Endothelial cell of umbilical vein (primary cell): ENCODE results near the gene MBD3. TPM values are rescaled to one million over a fixed set of nuclear protein-coding genes. Genes with fewer than 3 reads are reported as not detected.
"Not testable (repeated sequence)": the region's sequence is repeated elsewhere in the genome, so short reads cannot be mapped to it uniquely, and the experiment has no call there.

Source experiments
- BruUV-seq: library from RNA; stranded (reverse); fragments of 400-500 nt; replicated peaks from 2 replicates; lab custom pipeline; 2021; lab: Mats Ljungman, UMichigan
- CTCF ChIA-PET: fragments of 300-600, 350-600 bp; sonication (Branson Sonifier 250); formaldehyde crosslinking; loops from one replicate; lab custom pipeline; 2021; ENCODE audit warnings: antibody characterized with exemption, inconsistent platforms; lab: Charles Lee
- POLR2A ChIA-PET: fragments of 300-600, 350-600 bp; sonication (Branson Sonifier 250); formaldehyde crosslinking; loops from one replicate; lab custom pipeline; 2021; ENCODE audit warnings: antibody characterized with exemption, inconsistent platforms; lab: Charles Lee
- DNase-seq: peaks from one replicate; pipeline ENCODE4 v3.0.0-alpha.2; 2011; ENCODE audit warnings: low read depth, low spot score
- FAIRE-seq: peaks from 2 replicates; lab custom pipeline; 2011; peaks lifted over from hg19 to GRCh38; lab: Jason Lieb, UNC
- H2AFZ ChIP-seq: 2 replicates; pipeline ENCODE4 v1.6.0; 2012; ENCODE audit warnings: low read depth, low read length, control low read depth, inconsistent platforms
- H3K27ac ChIP-seq: 2 replicates; pipeline ENCODE4 v1.5.1; 2011; ENCODE audit warnings: low read depth, mild to moderate bottlenecking, control low read depth, low read length, moderate library complexity; ENCODE audit not compliant: insufficient read depth
- H3K27me3 ChIP-seq, 2 experiments: 2 replicates each; pipeline versions ENCODE4 v1.6.0 to v1.6.1; 2011; ENCODE audit warnings: low read length in 2 of 2, mixed read lengths in 1 of 2; ENCODE audit not compliant: control insufficient read depth in 2 of 2, insufficient read depth in 2 of 2
- H3K36me3 ChIP-seq, 2 experiments: 2 replicates in 1 of 2; 3 replicates in 1 of 2; pipeline ENCODE4 v1.5.1; 2011; ENCODE audit warnings: low read length in 2 of 2, mild to moderate bottlenecking in 1 of 2, moderate library complexity in 1 of 2; ENCODE audit not compliant: control insufficient read depth in 2 of 2, insufficient read depth in 2 of 2; ENCODE audit errors: extremely low read depth in 1 of 2
- H3K4me1 ChIP-seq: 3 replicates; pipeline ENCODE4 v1.5.1; 2011; ENCODE audit warnings: mild to moderate bottlenecking, low read length; ENCODE audit not compliant: control insufficient read depth, insufficient read depth; ENCODE audit errors: extremely low read depth
- H3K4me2 ChIP-seq: 2 replicates; pipeline ENCODE4 v1.6.1; 2011; ENCODE audit warnings: low read length, control low read depth, mixed read lengths; ENCODE audit not compliant: insufficient read depth
- H3K4me3 ChIP-seq, 3 experiments: fragments of 200-600 bp in 1 of 3; sonication (generic), shearing (Covaris generic) in 1 of 3; replicated peaks in 1 of 3; 2 replicates each; pipeline ENCODE4 v1.5.1; 2011 to 2016; ENCODE audit warnings: control low read depth in 3 of 3, low read length in 3 of 3, mild to moderate bottlenecking in 2 of 3, inconsistent platforms in 1 of 3, low read depth in 1 of 3, moderate library complexity in 1 of 3; ENCODE audit not compliant: insufficient read depth in 1 of 3
- H3K79me2 ChIP-seq: 2 replicates; pipeline ENCODE4 v1.6.0; 2012; ENCODE audit warnings: low read length, inconsistent platforms; ENCODE audit not compliant: control insufficient read depth, insufficient read depth
- H3K9ac ChIP-seq: replicated peaks from 2 replicates; pipeline ENCODE3; 2011; ENCODE audit warnings: low read length, control low read depth; ENCODE audit not compliant: insufficient read depth; ENCODE audit errors: extremely low read depth
- H3K9me1 ChIP-seq: replicated peaks from 3 replicates; pipeline ENCODE4 v1.6.0; 2011; ENCODE audit warnings: mild to moderate bottlenecking, low read length; ENCODE audit not compliant: control insufficient read depth, insufficient read depth; ENCODE audit errors: extremely low read depth
- H3K9me3 ChIP-seq: replicated peaks from 2 replicates; pipeline ENCODE4 v1.5.1; 2012; ENCODE audit warnings: low read length, inconsistent platforms; ENCODE audit not compliant: control insufficient read depth, insufficient read depth
- H4K20me1 ChIP-seq: replicated peaks from 2 replicates; pipeline ENCODE3; 2011; ENCODE audit warnings: mild to moderate bottlenecking, low read length; ENCODE audit not compliant: control insufficient read depth, insufficient read depth; ENCODE audit errors: extremely low read depth
- EZH2 ChIP-seq: IDR thresholded peaks from 2 replicates; pipeline ENCODE4 v1.6.1; 2012; ENCODE audit warnings: borderline replicate concordance, low read depth, mild to moderate bottlenecking, moderate library complexity, low read length, inconsistent platforms; ENCODE audit not compliant: severe bottlenecking
- FOS ChIP-seq: IDR thresholded peaks from 2 replicates; pipeline ENCODE4 v1.6.1; 2011; ENCODE audit warnings: mild to moderate bottlenecking, low read length, moderate library complexity, borderline replicate concordance; ENCODE audit not compliant: insufficient read depth
- GATA2 ChIP-seq: IDR thresholded peaks from 2 replicates; pipeline ENCODE4 v1.7.0; 2011; ENCODE audit warnings: low read depth, mild to moderate bottlenecking, moderate library complexity, mixed read lengths, low read length; ENCODE audit not compliant: insufficient read length, insufficient read depth
- JUN ChIP-seq: IDR thresholded peaks from 2 replicates; pipeline ENCODE4 v1.6.1; 2011; ENCODE audit warnings: borderline replicate concordance, low read depth; ENCODE audit not compliant: insufficient read length, insufficient read depth
- MYC ChIP-seq: IDR thresholded peaks from one replicate; pipeline ENCODE4 v1.6.1; 2011; ENCODE audit warnings: mild to moderate bottlenecking, low read depth, low read length
- POLR2A ChIP-seq: IDR thresholded peaks from 2 replicates; pipeline ENCODE4 v1.6.1; 2012; ENCODE audit warnings: low read depth, mild to moderate bottlenecking, control low read depth, low read length
- POLR2AphosphoS5 ChIP-seq: IDR thresholded peaks from 2 replicates; pipeline ENCODE4 v1.6.1; 2012; ENCODE audit warnings: low read depth, mild to moderate bottlenecking, control low read depth, low read length, moderate library complexity; ENCODE audit not compliant: insufficient read depth
- dilution Hi-C: fragments of 300-500 bp; cut with MboI; formaldehyde crosslinking; loops from one replicate; pipeline ENCODE4 v1.15.0; 2019; ENCODE audit warnings: low sequenced_read_pairs; ENCODE audit not compliant: extremely low pct_ligation_motif_present
- intact Hi-C: fragments of 100-400 bp; cut with micrococcal nuclease; formaldehyde crosslinking; loops from one replicate; pipeline ENCODE4 v1.10.0; 2022
- polyA plus RNA-seq, 4 experiments: library from polyadenylated mRNA; depleted of rRNA in 3 of 4; stranded (reverse) in 3 of 4; unstranded in 1 of 4; fragments of >200 nt; gene quantifications; 2 replicates each; pipeline versions ENCODE4 v1.2.1 to v1.2.3, GENCODE V29; 2011 to 2012; ENCODE audit warnings: missing spikeins in 1 of 4
- total RNA-seq: library from RNA; stranded (reverse); gene quantifications from 2 replicates; pipeline ENCODE4 v1.2.3, GENCODE V29; 2021
- TF ChIP-seq, protein P1 (sequence below), 2 donors: IDR thresholded peaks; 1 replicate in 1 of 2; 2 replicates in 1 of 2; pipeline ENCODE4 v1.5.1; 2011; ENCODE audit warnings: low read length in 2 of 2, mild to moderate bottlenecking in 2 of 2, moderate library complexity in 2 of 2, control low read depth in 1 of 2, inconsistent platforms in 1 of 2, low read depth in 1 of 2; ENCODE audit not compliant: insufficient read depth in 1 of 2; ENCODE audit errors: extremely low read depth in 1 of 2
- TF ChIP-seq, protein P2 (sequence below): IDR thresholded peaks from 2 replicates; pipeline ENCODE4 v1.6.1; 2011; ENCODE audit not compliant: insufficient read depth, insufficient read length

Gene MBD3
- total and polyA plus RNA-seq, 2 donors (not counting 3 experiments of a cell fraction or from before 2014, with no cell fraction given): 96.8 to 120 TPM

DNA sequence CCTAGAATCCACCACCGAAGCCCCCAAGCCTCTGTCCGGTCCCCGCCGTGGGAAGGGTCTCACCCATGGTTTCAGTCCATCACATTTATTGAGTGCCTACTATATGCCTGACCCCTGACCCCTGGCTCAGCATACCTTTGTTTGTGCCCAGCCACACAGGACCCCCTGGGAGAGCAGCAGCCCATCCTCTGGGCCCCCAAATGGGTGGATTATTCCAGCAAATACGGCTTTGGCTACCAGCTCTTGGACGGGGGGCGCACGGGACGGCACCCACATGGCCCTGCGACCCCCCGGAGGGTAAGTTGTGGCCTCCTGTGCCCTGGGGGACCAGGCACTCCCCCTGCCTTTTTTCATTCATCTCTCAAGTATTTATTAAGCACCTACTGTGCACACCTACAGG is 61.1 kb downstream of the MBD3 start:
- no peaks in the 10 kb centered on the region for H3K9me3 ChIP-seq
- no peaks in the 10 kb centered on the region for H3K9me1 ChIP-seq
- dilution Hi-C loops (no loop called here), intact Hi-C loops (no loop called here)
- no peaks in the 10 kb centered on the region for H3K27me3 ChIP-seq
- H2AFZ ChIP-seq: no peak overlapping the region
- H3K36me3 ChIP-seq: no peaks in the 10 kb centered on the region
- DNase-seq: no peak
- H4K20me1 ChIP-seq: no peaks in the 10 kb centered on the region
- no peak overlapping the region for H3K9ac ChIP-seq
- H3K4me2 ChIP-seq: no peak overlapping the region
- FAIRE-seq: no peak
- ChIA-PET CTCF (interaction anchor here (1.5 kb wide), 1 partner anchor 15 kb away, joined by 8 read pairs; no protein-coding TSS in a partner anchor), POLR2A (no interaction called here)
- H3K79me2 ChIP-seq: no peaks in the 10 kb centered on the region
- H3K4me1 ChIP-seq: no peaks in the 10 kb centered on the region
- H3K27ac ChIP-seq: no peak overlapping the region
- H3K4me3 ChIP-seq: no peak overlapping the region
- BruUV-seq: no TSS peak
- TF ChIP-seq, protein P1, sequence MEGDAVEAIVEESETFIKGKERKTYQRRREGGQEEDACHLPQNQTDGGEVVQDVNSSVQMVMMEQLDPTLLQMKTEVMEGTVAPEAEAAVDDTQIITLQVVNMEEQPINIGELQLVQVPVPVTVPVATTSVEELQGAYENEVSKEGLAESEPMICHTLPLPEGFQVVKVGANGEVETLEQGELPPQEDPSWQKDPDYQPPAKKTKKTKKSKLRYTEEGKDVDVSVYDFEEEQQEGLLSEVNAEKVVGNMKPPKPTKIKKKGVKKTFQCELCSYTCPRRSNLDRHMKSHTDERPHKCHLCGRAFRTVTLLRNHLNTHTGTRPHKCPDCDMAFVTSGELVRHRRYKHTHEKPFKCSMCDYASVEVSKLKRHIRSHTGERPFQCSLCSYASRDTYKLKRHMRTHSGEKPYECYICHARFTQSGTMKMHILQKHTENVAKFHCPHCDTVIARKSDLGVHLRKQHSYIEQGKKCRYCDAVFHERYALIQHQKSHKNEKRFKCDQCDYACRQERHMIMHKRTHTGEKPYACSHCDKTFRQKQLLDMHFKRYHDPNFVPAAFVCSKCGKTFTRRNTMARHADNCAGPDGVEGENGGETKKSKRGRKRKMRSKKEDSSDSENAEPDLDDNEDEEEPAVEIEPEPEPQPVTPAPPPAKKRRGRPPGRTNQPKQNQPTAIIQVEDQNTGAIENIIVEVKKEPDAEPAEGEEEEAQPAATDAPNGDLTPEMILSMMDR (IDR thresholded peaks at IDR 0.05; ENCODE audit: extremely low read depth in 1 of 2, insufficient read depth in 1 of 2, low read depth in 1 of 2, low read length in 2 of 2): no peak
- no peak for TF ChIP-seq GATA2
- TF ChIP-seq EZH2: no peak
- no peak for TF ChIP-seq POLR2AphosphoS5
- no peak for TF ChIP-seq POLR2A
- TF ChIP-seq, protein P2, sequence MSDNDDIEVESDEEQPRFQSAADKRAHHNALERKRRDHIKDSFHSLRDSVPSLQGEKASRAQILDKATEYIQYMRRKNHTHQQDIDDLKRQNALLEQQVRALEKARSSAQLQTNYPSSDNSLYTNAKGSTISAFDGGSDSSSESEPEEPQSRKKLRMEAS: no peak
- TF ChIP-seq FOS: no peak
- no peak for TF ChIP-seq JUN
- TF ChIP-seq MYC: no peak

DNA sequence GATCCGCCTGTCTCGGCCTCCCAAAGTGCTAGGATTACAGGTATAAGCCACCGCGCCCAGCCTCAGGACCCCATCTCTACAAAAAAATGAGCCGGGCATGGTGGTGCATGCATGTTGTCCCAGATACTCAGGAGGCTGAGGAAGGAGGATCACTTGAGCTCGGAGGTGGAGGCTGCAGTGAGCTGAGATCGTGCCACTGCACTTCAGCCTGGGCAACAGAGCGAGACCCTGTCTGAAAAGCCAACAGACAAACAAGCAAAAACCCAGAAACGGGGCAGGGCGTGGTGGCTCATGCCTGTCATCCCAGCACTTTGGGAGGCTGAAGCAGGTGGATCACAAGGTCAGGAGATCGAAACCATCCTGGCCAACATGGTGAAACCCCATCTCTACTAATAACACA is 61.8 kb downstream of the MBD3 start:
- H3K4me2 ChIP-seq, H3K4me1 ChIP-seq, intact Hi-C loops, dilution Hi-C loops, BruUV-seq, POLR2A ChIA-PET, H3K36me3 ChIP-seq, H3K9me1 ChIP-seq, H3K9ac ChIP-seq, H3K27ac ChIP-seq, H2AFZ ChIP-seq, FAIRE-seq, H3K9me3 ChIP-seq, H4K20me1 ChIP-seq, H3K27me3 ChIP-seq, H3K4me3 ChIP-seq, H3K79me2 ChIP-seq, DNase-seq: not testable (repeated sequence)
- CTCF ChIA-PET: interaction anchor here (1.5 kb wide), 1 partner anchor 15 kb away, joined by 8 read pairs; no protein-coding TSS in a partner anchor
